Esophagus squamous epithelium (tissue), 4 donors: ENCODE data around the gene PSMB7.

ENCODE experiments used
- POLR2A ChIP-seq, 4 donors: fragments of 450-650 bp; IDR thresholded peaks; one replicate each; pipeline ENCODE4 v1.6.1; 2017; ENCODE audit warnings: antibody characterized with exemption in 4 of 4, mild to moderate bottlenecking in 4 of 4, moderate library complexity in 3 of 4
- TF ChIP-seq, protein P1 (sequence below), 6 experiments: fragments of 450-650 bp in 4 of 6; fragments of 200-600 bp in 2 of 6; sonication (generic) in 2 of 6; IDR thresholded peaks; one replicate each; pipeline ENCODE4 v1.5.1; 2016 to 2019; ENCODE audit warnings: antibody characterized with exemption in 6 of 6, mild to moderate bottlenecking in 4 of 6, moderate library complexity in 4 of 6

DNA sequence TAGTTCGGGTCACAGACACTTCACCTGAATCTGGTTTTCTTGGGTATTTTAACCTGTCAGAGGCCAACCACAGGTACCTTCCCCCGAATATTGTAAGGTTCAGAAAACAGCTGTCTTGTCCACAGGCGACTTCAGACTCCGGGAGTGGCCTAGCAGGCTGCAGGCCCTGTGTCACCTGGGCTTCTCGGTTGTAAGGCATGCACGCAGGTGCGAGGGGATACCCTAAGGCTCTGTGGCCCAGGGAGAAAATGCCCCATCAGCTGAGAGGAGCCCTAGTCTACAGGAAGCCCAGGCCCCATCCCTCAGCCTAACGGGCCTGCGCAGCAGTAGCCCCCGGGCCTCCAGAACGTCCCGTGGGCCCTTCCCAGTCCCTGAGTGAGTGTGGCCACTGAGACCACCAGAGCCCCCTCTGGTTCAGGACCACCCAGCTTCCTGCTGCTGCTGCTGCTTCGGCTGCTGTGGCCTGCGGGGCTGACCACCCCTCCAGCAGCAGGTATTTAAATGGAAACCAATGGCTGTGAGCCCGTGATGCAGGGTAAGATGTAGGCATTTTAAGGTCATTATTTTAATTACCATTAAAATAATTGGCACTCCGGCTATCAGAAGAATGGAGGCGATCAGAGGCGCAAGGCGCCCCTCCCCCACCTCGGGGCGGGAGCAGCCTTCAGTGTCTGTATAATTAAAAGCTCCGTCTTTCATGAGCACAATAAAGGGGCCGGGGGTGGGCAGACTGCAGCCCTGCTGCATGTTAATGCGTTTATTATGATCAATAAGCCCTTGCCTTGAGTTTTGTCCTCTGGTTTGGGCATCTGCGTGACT, 65.4 kb downstream of the PSMB7 start:
- TF ChIP-seq, protein P1, sequence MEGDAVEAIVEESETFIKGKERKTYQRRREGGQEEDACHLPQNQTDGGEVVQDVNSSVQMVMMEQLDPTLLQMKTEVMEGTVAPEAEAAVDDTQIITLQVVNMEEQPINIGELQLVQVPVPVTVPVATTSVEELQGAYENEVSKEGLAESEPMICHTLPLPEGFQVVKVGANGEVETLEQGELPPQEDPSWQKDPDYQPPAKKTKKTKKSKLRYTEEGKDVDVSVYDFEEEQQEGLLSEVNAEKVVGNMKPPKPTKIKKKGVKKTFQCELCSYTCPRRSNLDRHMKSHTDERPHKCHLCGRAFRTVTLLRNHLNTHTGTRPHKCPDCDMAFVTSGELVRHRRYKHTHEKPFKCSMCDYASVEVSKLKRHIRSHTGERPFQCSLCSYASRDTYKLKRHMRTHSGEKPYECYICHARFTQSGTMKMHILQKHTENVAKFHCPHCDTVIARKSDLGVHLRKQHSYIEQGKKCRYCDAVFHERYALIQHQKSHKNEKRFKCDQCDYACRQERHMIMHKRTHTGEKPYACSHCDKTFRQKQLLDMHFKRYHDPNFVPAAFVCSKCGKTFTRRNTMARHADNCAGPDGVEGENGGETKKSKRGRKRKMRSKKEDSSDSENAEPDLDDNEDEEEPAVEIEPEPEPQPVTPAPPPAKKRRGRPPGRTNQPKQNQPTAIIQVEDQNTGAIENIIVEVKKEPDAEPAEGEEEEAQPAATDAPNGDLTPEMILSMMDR (IDR thresholded peaks at IDR 0.05), result no peak
- no peak for TF ChIP-seq POLR2A (IDR thresholded peaks at IDR 0.05)
